Panc1 (cell line): Measurements from ENCODE around the gene RXFP2. TPM values are rescaled to one million over a fixed set of nuclear protein-coding genes. Genes with fewer than 3 reads are reported as not detected.

Source experiments
- ATAC-seq: fragments of 200-7000 bp; cut with Tn5 transposase; 2 replicates; pipeline ENCODE4 v1.9.1; 2020; ENCODE audit warnings: mild to moderate bottlenecking, moderate library complexity
- BruUV-seq: library from RNA; stranded (reverse); fragments of 400-500 nt; replicated peaks from 2 replicates; lab custom pipeline; 2021; lab: Mats Ljungman, UMichigan
- CTCF ChIA-PET: fragments of 300-600 bp; sonication (Branson Sonifier 250); formaldehyde crosslinking; loops from one replicate; lab custom pipeline; 2022; ENCODE audit warnings: antibody characterized with exemption; lab: Charles Lee
- POLR2A ChIA-PET: fragments of 300-600 bp; sonication (Branson Sonifier 250); formaldehyde crosslinking; loops from one replicate; lab custom pipeline; 2022; ENCODE audit warnings: antibody characterized with exemption; lab: Charles Lee
- DNase-seq: peaks from one replicate; pipeline ENCODE4 v3.0.0-alpha.2; 2010; ENCODE audit warnings: low read depth, low spot score
- H3K27ac ChIP-seq: 2 replicates; pipeline ENCODE4 v1.5.1; 2011; ENCODE audit warnings: mild to moderate bottlenecking, low read length, inconsistent platforms
- H3K27me3 ChIP-seq: fragments of 200-500 bp; sonication (Bioruptor generic); 2 replicates; pipeline ENCODE4 v1.6.0; 2014; ENCODE audit warnings: low read length, inconsistent platforms; ENCODE audit not compliant: control insufficient read depth, insufficient read depth
- H3K36me3 ChIP-seq: fragments of 200-500 bp; sonication (Bioruptor generic); 2 replicates; pipeline ENCODE4 v1.5.1; 2014; ENCODE audit warnings: inconsistent platforms, mild to moderate bottlenecking, low read length, moderate library complexity; ENCODE audit not compliant: control insufficient read depth, insufficient read depth
- H3K4me1 ChIP-seq: 2 replicates; pipeline ENCODE4 v1.5.1; 2011; ENCODE audit warnings: inconsistent platforms, mild to moderate bottlenecking, low read length, moderate library complexity; ENCODE audit not compliant: control insufficient read depth, insufficient read depth
- H3K4me3 ChIP-seq, 2 experiments: 2 replicates each; pipeline ENCODE4 v1.5.1; 2011 to 2012; ENCODE audit warnings: low read depth in 2 of 2, low read length in 2 of 2, mild to moderate bottlenecking in 2 of 2, inconsistent platforms in 1 of 2, moderate library complexity in 1 of 2
- H3K9me3 ChIP-seq: fragments of 200-500 bp; sonication (Bioruptor generic); 2 replicates; pipeline ENCODE4 v1.5.1; 2014; ENCODE audit warnings: low read depth, mild to moderate bottlenecking, inconsistent platforms, low read length, moderate library complexity; ENCODE audit not compliant: control insufficient read depth, insufficient read depth
- POLR2AphosphoS5 ChIP-seq: IDR thresholded peaks from 2 replicates; pipeline ENCODE4 v1.6.1; 2012; ENCODE audit warnings: mild to moderate bottlenecking, low read depth, low read length, moderate library complexity
- SIN3A ChIP-seq: IDR thresholded peaks from 2 replicates; pipeline ENCODE4 v1.6.1; 2012; ENCODE audit warnings: low read depth, mild to moderate bottlenecking, low read length, moderate library complexity, borderline replicate concordance; ENCODE audit not compliant: insufficient read depth
- TCF7L2 ChIP-seq: IDR thresholded peaks from 2 replicates; pipeline ENCODE4 v1.6.1; 2011; ENCODE audit warnings: mild to moderate bottlenecking, low read depth, low read length, inconsistent platforms
- in situ Hi-C: cut with HindIII; loops from 2 replicates; pipeline ENCODE4 v1.10.0; 2016; ENCODE audit warnings: low sequenced_read_pairs, low pct_unique_long_range_greater_than_20kb
- intact Hi-C: fragments of 100-400 bp; cut with micrococcal nuclease; formaldehyde crosslinking; loops from one replicate; pipeline ENCODE4 v1.10.0; 2022; ENCODE audit not compliant: unreplicated experiment
- total RNA-seq: library from RNA; stranded (reverse); gene quantifications from one replicate; pipeline ENCODE4 v1.2.1, GENCODE V29; 2021; ENCODE audit not compliant: unreplicated experiment
- TF ChIP-seq, protein P1 (sequence below): fragments of 450-650 bp; IDR thresholded peaks from 2 replicates; pipeline ENCODE4 v1.5.1; 2017; ENCODE audit warnings: mild to moderate bottlenecking
- TF ChIP-seq, protein P2 (sequence below), 2 experiments: IDR thresholded peaks; 2 replicates each; pipeline ENCODE4 v1.6.1; 2011 to 2012; ENCODE audit warnings: low read depth in 2 of 2, control low read depth in 1 of 2, low read length in 1 of 2, mild to moderate bottlenecking in 1 of 2, moderate library complexity in 1 of 2; ENCODE audit not compliant: insufficient read depth in 1 of 2

The RXFP2 gene
- total RNA-seq, 1 experiment from 2014 or later: not detected

DNA sequence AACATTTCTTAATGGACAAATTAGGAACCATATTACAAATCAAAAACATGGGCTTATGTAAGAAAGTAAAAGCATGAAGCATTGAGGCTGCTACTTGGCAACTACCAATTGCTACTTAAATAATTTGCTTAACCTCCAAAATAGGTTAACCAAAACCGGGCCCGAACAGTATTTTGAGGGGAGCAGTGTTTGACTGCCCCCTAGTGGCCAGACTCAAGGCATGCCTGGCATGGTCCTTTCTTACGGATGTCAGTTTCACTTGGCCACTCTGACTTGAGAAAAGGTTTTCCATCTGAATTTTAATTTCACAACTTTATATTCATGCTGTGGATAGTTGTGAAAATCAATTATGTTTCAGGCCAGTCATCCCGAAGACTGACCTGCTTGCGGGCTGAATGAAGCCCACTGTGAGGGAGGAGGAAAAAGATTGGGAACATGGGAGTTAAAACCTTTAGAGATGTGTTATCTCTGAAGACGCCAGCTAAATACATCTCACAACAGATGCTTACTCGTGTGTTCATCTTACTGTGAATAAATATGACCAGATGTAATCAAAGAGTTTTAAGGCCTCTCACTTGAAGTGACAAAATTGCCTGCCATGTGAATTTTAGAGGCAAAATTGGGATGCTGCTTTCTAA lies 2.9 kb downstream of the RXFP2 start:
- no TSS peak for BruUV-seq
- CTCF ChIA-PET: interaction anchor here (1.3 kb wide), 1 partner anchor 311 kb away, joined by 7 read pairs; no protein-coding TSS in a partner anchor

DNA sequence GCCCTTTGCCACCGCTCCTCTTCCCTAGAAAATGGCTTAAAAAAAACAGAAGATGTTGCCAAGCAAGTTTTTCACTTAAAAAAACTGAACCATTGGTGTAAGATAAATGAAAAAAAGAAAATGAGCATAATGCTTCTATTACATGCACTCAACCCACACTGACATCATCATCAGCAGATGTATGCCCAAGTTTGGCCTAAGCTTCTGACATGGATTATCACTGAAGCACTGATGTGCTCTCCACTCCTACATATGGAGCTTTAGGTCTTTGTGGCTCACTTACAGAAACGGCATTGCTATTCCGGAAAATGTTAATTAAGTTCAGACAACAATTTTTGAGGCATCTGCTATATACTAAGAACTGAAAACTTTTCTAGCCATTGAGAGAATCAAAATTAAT lies 8.0 kb downstream of the RXFP2 start:
- TF ChIP-seq TCF7L2 (no peak), POLR2AphosphoS5 (no peak), SIN3A (no peak)
- TF ChIP-seq, protein P1, sequence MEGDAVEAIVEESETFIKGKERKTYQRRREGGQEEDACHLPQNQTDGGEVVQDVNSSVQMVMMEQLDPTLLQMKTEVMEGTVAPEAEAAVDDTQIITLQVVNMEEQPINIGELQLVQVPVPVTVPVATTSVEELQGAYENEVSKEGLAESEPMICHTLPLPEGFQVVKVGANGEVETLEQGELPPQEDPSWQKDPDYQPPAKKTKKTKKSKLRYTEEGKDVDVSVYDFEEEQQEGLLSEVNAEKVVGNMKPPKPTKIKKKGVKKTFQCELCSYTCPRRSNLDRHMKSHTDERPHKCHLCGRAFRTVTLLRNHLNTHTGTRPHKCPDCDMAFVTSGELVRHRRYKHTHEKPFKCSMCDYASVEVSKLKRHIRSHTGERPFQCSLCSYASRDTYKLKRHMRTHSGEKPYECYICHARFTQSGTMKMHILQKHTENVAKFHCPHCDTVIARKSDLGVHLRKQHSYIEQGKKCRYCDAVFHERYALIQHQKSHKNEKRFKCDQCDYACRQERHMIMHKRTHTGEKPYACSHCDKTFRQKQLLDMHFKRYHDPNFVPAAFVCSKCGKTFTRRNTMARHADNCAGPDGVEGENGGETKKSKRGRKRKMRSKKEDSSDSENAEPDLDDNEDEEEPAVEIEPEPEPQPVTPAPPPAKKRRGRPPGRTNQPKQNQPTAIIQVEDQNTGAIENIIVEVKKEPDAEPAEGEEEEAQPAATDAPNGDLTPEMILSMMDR: no peak
- TF ChIP-seq, protein P2, sequence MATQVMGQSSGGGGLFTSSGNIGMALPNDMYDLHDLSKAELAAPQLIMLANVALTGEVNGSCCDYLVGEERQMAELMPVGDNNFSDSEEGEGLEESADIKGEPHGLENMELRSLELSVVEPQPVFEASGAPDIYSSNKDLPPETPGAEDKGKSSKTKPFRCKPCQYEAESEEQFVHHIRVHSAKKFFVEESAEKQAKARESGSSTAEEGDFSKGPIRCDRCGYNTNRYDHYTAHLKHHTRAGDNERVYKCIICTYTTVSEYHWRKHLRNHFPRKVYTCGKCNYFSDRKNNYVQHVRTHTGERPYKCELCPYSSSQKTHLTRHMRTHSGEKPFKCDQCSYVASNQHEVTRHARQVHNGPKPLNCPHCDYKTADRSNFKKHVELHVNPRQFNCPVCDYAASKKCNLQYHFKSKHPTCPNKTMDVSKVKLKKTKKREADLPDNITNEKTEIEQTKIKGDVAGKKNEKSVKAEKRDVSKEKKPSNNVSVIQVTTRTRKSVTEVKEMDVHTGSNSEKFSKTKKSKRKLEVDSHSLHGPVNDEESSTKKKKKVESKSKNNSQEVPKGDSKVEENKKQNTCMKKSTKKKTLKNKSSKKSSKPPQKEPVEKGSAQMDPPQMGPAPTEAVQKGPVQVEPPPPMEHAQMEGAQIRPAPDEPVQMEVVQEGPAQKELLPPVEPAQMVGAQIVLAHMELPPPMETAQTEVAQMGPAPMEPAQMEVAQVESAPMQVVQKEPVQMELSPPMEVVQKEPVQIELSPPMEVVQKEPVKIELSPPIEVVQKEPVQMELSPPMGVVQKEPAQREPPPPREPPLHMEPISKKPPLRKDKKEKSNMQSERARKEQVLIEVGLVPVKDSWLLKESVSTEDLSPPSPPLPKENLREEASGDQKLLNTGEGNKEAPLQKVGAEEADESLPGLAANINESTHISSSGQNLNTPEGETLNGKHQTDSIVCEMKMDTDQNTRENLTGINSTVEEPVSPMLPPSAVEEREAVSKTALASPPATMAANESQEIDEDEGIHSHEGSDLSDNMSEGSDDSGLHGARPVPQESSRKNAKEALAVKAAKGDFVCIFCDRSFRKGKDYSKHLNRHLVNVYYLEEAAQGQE (IDR thresholded peaks at IDR 0.05; ENCODE audit: insufficient read depth in 1 of 2, low read depth in 2 of 2, low read length in 1 of 2): no peak
- ATAC-seq: no peak
- intact Hi-C loops (no loop called here), in situ Hi-C loops (no loop called here)
- no TSS peak for BruUV-seq
- no peaks in the 10 kb centered on the region for H3K36me3 ChIP-seq
- H3K4me3 ChIP-seq: no peak overlapping the region
- no peaks in the 10 kb centered on the region for H3K4me1 ChIP-seq
- H3K27me3 ChIP-seq: 0 out of 2 replicates have a peak, but pooled peaks cover 3% of the 10 kb centered on the region
- no peak overlapping the region for H3K27ac ChIP-seq
- no peaks in the 10 kb centered on the region for H3K9me3 ChIP-seq
- no peak for DNase-seq
- ChIA-PET POLR2A (no interaction called here), CTCF (no interaction called here)

More for the DNA sequence above, 2.9 kb downstream of the RXFP2 start:
- in situ Hi-C loops: no loop called here
- TF ChIP-seq, protein P2 (IDR thresholded peaks at IDR 0.05; ENCODE audit: insufficient read depth in 1 of 2, low read depth in 2 of 2, low read length in 1 of 2): no peak
- TF ChIP-seq SIN3A (no peak), TCF7L2 (no peak), POLR2AphosphoS5 (no peak)
- TF ChIP-seq, protein P1: peak; percentile 91
- intact Hi-C loops: loop anchor here (2.0 to 5.0 kb wide), 2 partner anchors 205 to 311 kb away; no protein-coding TSS in a partner anchor
- H3K27ac ChIP-seq: no peak overlapping the region
- ATAC-seq (peak; percentile 91), DNase-seq (peak; percentile 22)
- POLR2A ChIA-PET: no interaction called here
- no peaks in the 10 kb centered on the region for H3K9me3 ChIP-seq
- no peaks in the 10 kb centered on the region for H3K36me3 ChIP-seq
- H3K27me3 ChIP-seq: 0 out of 2 replicates have a peak, but pooled peaks cover 3% of the 10 kb centered on the region
- H3K4me1 ChIP-seq: no peaks in the 10 kb centered on the region
- no peak overlapping the region for H3K4me3 ChIP-seq
